ENCODE data around the gene RXRG. TPM values are rescaled to one million over a fixed set of nuclear protein-coding genes. Genes with fewer than 3 reads are reported as not detected.
"Not testable (repeated sequence)": the region's sequence is repeated elsewhere in the genome, so short reads cannot be mapped to it uniquely, and the experiment has no call there.

RXRG gene
- total and polyA plus RNA-seq, 3 experiments from 2014 or later: not detected

GRCh38 chr1:165459683-165460082 lies 14.8 kb upstream of the RXRG start:
- H3K4me1 ChIP-seq (ENCODE audit: insufficient read depth, low read length); POLR2A ChIA-PET; H3K4me3 ChIP-seq (ENCODE audit: low read length); DNase-seq; H3K9me3 Mint-ChIP-seq; H3K36me3 ChIP-seq (ENCODE audit: insufficient read depth, low read length); CTCF ChIA-PET; H3K36me3 Mint-ChIP-seq; H3K4me1 Mint-ChIP-seq; H3K27me3 ChIP-seq (ENCODE audit: insufficient read depth, low read length, poor library complexity, severe bottlenecking); H3K27ac Mint-ChIP-seq; H3K4me3 Mint-ChIP-seq; H3K27ac ChIP-seq (ENCODE audit: low read depth, low read length); H3K9me3 ChIP-seq (ENCODE audit: low read length): not testable (repeated sequence)
- peaks cover 5 to 30% of the 10 kb centered on the region in 2 donors for H3K27me3 Mint-ChIP-seq

GRCh38 chr1:165456861-165457260 lies 11.9 kb upstream of the RXRG start:
- no peak overlapping the region for H3K4me3 Mint-ChIP-seq
- peaks cover 5 to 30% of the 10 kb centered on the region in 2 donors for H3K27me3 Mint-ChIP-seq
- POLR2A ChIA-PET: no interaction called here
- no peaks in the 10 kb centered on the region for H3K36me3 ChIP-seq (ENCODE audit: insufficient read depth, low read length)
- CTCF ChIA-PET: no interaction called here
- DNase-seq: no peak
- H3K27ac ChIP-seq (ENCODE audit: low read depth, low read length): no peak overlapping the region
- H3K4me1 ChIP-seq (ENCODE audit: insufficient read depth, low read length): no peaks in the 10 kb centered on the region
- no peaks in the 10 kb centered on the region for H3K27me3 ChIP-seq (ENCODE audit: insufficient read depth, low read length, poor library complexity, severe bottlenecking)
- no peaks in the 10 kb centered on the region for H3K36me3 Mint-ChIP-seq
- H3K9me3 Mint-ChIP-seq: no peaks in the 10 kb centered on the region
- H3K27ac Mint-ChIP-seq: no peak overlapping the region
- no peaks in the 10 kb centered on the region for H3K4me1 Mint-ChIP-seq
- H3K4me3 ChIP-seq (ENCODE audit: low read length): no peak overlapping the region
- no peaks in the 10 kb centered on the region for H3K9me3 ChIP-seq (ENCODE audit: low read length)

- Histone ChIP-seq H3K9me3 (ENCODE audit: low read length) (no peaks in the 10 kb centered on the region), H3K27ac (ENCODE audit: low read depth, low read length) (no peak overlapping the region), H3K27me3 (ENCODE audit: insufficient read depth, low read length, poor library complexity, severe bottlenecking) (no peaks in the 10 kb centered on the region), H3K36me3 (ENCODE audit: insufficient read depth, low read length) (no peaks in the 10 kb centered on the region), H3K4me3 (ENCODE audit: low read length) (no peak overlapping the region), H3K4me1 (ENCODE audit: insufficient read depth, low read length) (no peaks in the 10 kb centered on the region)
- H3K27ac Mint-ChIP-seq: no peak overlapping the region
- H3K4me3 Mint-ChIP-seq: no peak overlapping the region
- no peaks in the 10 kb centered on the region for H3K36me3 Mint-ChIP-seq
- DNase-seq: no peak
- POLR2A ChIA-PET: no interaction called here
- CTCF ChIA-PET: no interaction called here
- peaks cover 5 to 32% of the 10 kb centered on the region in 2 donors for H3K27me3 Mint-ChIP-seq
- no peaks in the 10 kb centered on the region for H3K4me1 Mint-ChIP-seq
- H3K9me3 Mint-ChIP-seq: no peaks in the 10 kb centered on the region
Measured at GRCh38 chr1:165456114-165456513, 11.2 kb upstream of the RXRG start.

- ChIA-PET CTCF (no interaction called here), POLR2A (no interaction called here)
- Histone ChIP-seq H3K36me3 (ENCODE audit: insufficient read depth, low read length) (no peaks in the 10 kb centered on the region), H3K27me3 (ENCODE audit: insufficient read depth, low read length, poor library complexity, severe bottlenecking) (no peaks in the 10 kb centered on the region), H3K4me3 (ENCODE audit: low read length) (no peak overlapping the region), H3K27ac (ENCODE audit: low read depth, low read length) (no peak overlapping the region), H3K4me1 (ENCODE audit: insufficient read depth, low read length) (no peaks in the 10 kb centered on the region), H3K9me3 (ENCODE audit: low read length) (no peaks in the 10 kb centered on the region)
- no peaks in the 10 kb centered on the region for H3K4me1 Mint-ChIP-seq
- peaks cover 7 to 39% of the 10 kb centered on the region in 2 donors for H3K27me3 Mint-ChIP-seq
- H3K27ac Mint-ChIP-seq: no peak overlapping the region
- no peaks in the 10 kb centered on the region for H3K36me3 Mint-ChIP-seq
- H3K9me3 Mint-ChIP-seq: no peaks in the 10 kb centered on the region
- no peak for DNase-seq
- no peak overlapping the region for H3K4me3 Mint-ChIP-seq
Measured at GRCh38 chr1:165455111-165455510, 10.2 kb upstream of the RXRG start.

GRCh38 chr1:165454091-165454610 lies 9.2 kb upstream of the RXRG start:
- H3K36me3 Mint-ChIP-seq: no peaks in the 10 kb centered on the region
- ChIA-PET CTCF (no interaction called here), POLR2A (no interaction called here)
- H3K36me3 ChIP-seq (ENCODE audit: insufficient read depth, low read length): no peaks in the 10 kb centered on the region
- peaks cover 6 to 37% of the 10 kb centered on the region in 2 donors for H3K27me3 Mint-ChIP-seq
- no peak overlapping the region for H3K27ac ChIP-seq (ENCODE audit: low read depth, low read length)
- no peak overlapping the region for H3K27ac Mint-ChIP-seq
- DNase-seq: no peak
- H3K4me1 ChIP-seq (ENCODE audit: insufficient read depth, low read length): no peaks in the 10 kb centered on the region
- H3K4me1 Mint-ChIP-seq: no peaks in the 10 kb centered on the region
- H3K27me3 ChIP-seq (ENCODE audit: insufficient read depth, low read length, poor library complexity, severe bottlenecking): no peaks in the 10 kb centered on the region
- no peaks in the 10 kb centered on the region for H3K9me3 ChIP-seq (ENCODE audit: low read length)
- no peak overlapping the region for H3K4me3 Mint-ChIP-seq
- no peaks in the 10 kb centered on the region for H3K9me3 Mint-ChIP-seq
- no peak overlapping the region for H3K4me3 ChIP-seq (ENCODE audit: low read length)

GRCh38 chr1:165452336-165453130 lies 7.6 kb upstream of the RXRG start:
- H3K4me3 ChIP-seq (ENCODE audit: low read length): no peak overlapping the region
- CTCF ChIA-PET: no interaction called here
- Mint-ChIP-seq H3K27me3 (peaks cover 10 to 48% of the 10 kb centered on the region in 2 donors), H3K36me3 (no peaks in the 10 kb centered on the region), H3K27ac (peak overlapping the region in 1 of 8 donors; percentile 67), H3K4me3 (no peak overlapping the region), H3K4me1 (no peaks in the 10 kb centered on the region), H3K9me3 (peaks cover 0 to 3% (median 0%) of the 10 kb centered on the region in 5 donors)
- no peaks in the 10 kb centered on the region for H3K36me3 ChIP-seq (ENCODE audit: insufficient read depth, low read length)
- POLR2A ChIA-PET: no interaction called here
- H3K4me1 ChIP-seq (ENCODE audit: insufficient read depth, low read length): no peaks in the 10 kb centered on the region
- H3K27ac ChIP-seq (ENCODE audit: low read depth, low read length): no peak overlapping the region
- no peak for DNase-seq
- H3K27me3 ChIP-seq (ENCODE audit: insufficient read depth, low read length, poor library complexity, severe bottlenecking): no peaks in the 10 kb centered on the region
- H3K9me3 ChIP-seq (ENCODE audit: low read length): no peaks in the 10 kb centered on the region

- H3K4me1 ChIP-seq (ENCODE audit: insufficient read depth, low read length): no peaks in the 10 kb centered on the region
- H3K36me3 Mint-ChIP-seq: no peaks in the 10 kb centered on the region
- no peak for DNase-seq
- CTCF ChIA-PET: interaction anchor here (0.8 kb wide), 1 partner anchor 144 kb away, joined by 3 read pairs; no protein-coding TSS in a partner anchor
- no peaks in the 10 kb centered on the region for H3K9me3 ChIP-seq (ENCODE audit: low read length)
- H3K27ac ChIP-seq (ENCODE audit: low read depth, low read length): no peak overlapping the region
- peaks cover 12 to 53% of the 10 kb centered on the region in 2 donors for H3K27me3 Mint-ChIP-seq
- no peak overlapping the region for H3K27ac Mint-ChIP-seq
- no peaks in the 10 kb centered on the region for H3K36me3 ChIP-seq (ENCODE audit: insufficient read depth, low read length)
- no peaks in the 10 kb centered on the region for H3K27me3 ChIP-seq (ENCODE audit: insufficient read depth, low read length, poor library complexity, severe bottlenecking)
- peaks cover 0 to 3% (median 0%) of the 10 kb centered on the region in 5 donors for H3K9me3 Mint-ChIP-seq
- POLR2A ChIA-PET: no interaction called here
- H3K4me1 Mint-ChIP-seq: no peaks in the 10 kb centered on the region
- no peak overlapping the region for H3K4me3 Mint-ChIP-seq
- H3K4me3 ChIP-seq (ENCODE audit: low read length): no peak overlapping the region
Measured at GRCh38 chr1:165451691-165452090, 6.8 kb upstream of the RXRG start.

- Mint-ChIP-seq H3K9me3 (peaks cover 0 to 3% (median 0%) of the 10 kb centered on the region in 5 donors), H3K27me3 (peaks cover 12 to 42% of the 10 kb centered on the region in 2 donors), H3K36me3 (no peaks in the 10 kb centered on the region), H3K27ac (no peak overlapping the region), H3K4me1 (no peaks in the 10 kb centered on the region), H3K4me3 (no peak overlapping the region)
- POLR2A ChIA-PET: no interaction called here
- Histone ChIP-seq H3K4me3 (ENCODE audit: low read length) (no peak overlapping the region), H3K9me3 (ENCODE audit: low read length) (no peaks in the 10 kb centered on the region), H3K27me3 (ENCODE audit: insufficient read depth, low read length, poor library complexity, severe bottlenecking) (peaks cover 16% of the 10 kb centered on the region), H3K36me3 (ENCODE audit: insufficient read depth, low read length) (no peaks in the 10 kb centered on the region), H3K4me1 (ENCODE audit: insufficient read depth, low read length) (peaks cover 6% of the 10 kb centered on the region), H3K27ac (ENCODE audit: low read depth, low read length) (no peak overlapping the region)
- no peak for DNase-seq
- CTCF ChIA-PET: no interaction called here
Measured at GRCh38 chr1:165449131-165449530, 4.2 kb upstream of the RXRG start.
